ENCODE measurements around the gene GTPBP1. TPM values are rescaled to one million over a fixed set of nuclear protein-coding genes. Genes with fewer than 3 reads are reported as not detected.

GTPBP1 gene
- total and polyA plus RNA-seq, 2 of the 13 experiments (the other 11 are each of a cell fraction or from before 2014, with no cell fraction given), result 22.3 to 27.0 TPM

- TF ChIP-seq ZFP82 (CRISPR knock-in tag; IDR thresholded peaks at IDR 0.05; ENCODE audit: borderline replicate concordance) (no peak), POLR2G (IDR thresholded peaks at IDR 0.05; ENCODE audit: low read depth, low read length) (0 out of 2 replicates have a peak, but pooled peaks have one; percentile 34), GFI1 (CRISPR knock-in tag; IDR thresholded peaks at IDR 0.05; ENCODE audit: borderline replicate concordance) (no peak), FOXJ3 (CRISPR knock-in tag; IDR thresholded peaks at IDR 0.05; ENCODE audit: borderline replicate concordance) (peak; percentile 31; the same call in 1 of the 2 replicates), ZNF550 (CRISPR knock-in tag; IDR thresholded peaks at IDR 0.05; ENCODE audit: borderline replicate concordance) (no peak), SRSF1 (optimal IDR thresholded peaks at IDR 0.05; ENCODE audit: low read depth, low read length) (no peak), KDM4B (CRISPR knock-in tag; IDR thresholded peaks at IDR 0.05) (no peak), ZBTB21 (CRISPR knock-in tag; IDR thresholded peaks at IDR 0.05) (no peak; the same call in 1 of the 2 replicates), ZNF574 (CRISPR knock-in tag; IDR thresholded peaks at IDR 0.05) (no peak), ZNF180 (CRISPR knock-in tag; IDR thresholded peaks at IDR 0.05; ENCODE audit: borderline replicate concordance, low read depth) (no peak), ZNF205 (CRISPR knock-in tag; IDR thresholded peaks at IDR 0.05) (no peak), ZNF850 (CRISPR knock-in tag; conservative IDR thresholded peaks at IDR 0.05) (no peak), MLX (CRISPR knock-in tag; IDR thresholded peaks at IDR 0.05) (0 out of 2 replicates have a peak, but pooled peaks have one; percentile 20), MED8 (CRISPR knock-in tag; IDR thresholded peaks at IDR 0.05; ENCODE audit: insufficient replicate concordance) (no peak), ZNF570 (CRISPR knock-in tag; IDR thresholded peaks at IDR 0.05; ENCODE audit: borderline replicate concordance) (no peak), ZNF598 (CRISPR knock-in tag; IDR thresholded peaks at IDR 0.05; ENCODE audit: borderline replicate concordance) (no peak), SIN3B (IDR thresholded peaks at IDR 0.05; ENCODE audit: low read length) (no peak), ZGPAT (CRISPR knock-in tag; IDR thresholded peaks at IDR 0.05) (peak; percentile 50; the same call in 1 of the 2 replicates), ZFAT (CRISPR knock-in tag; conservative IDR thresholded peaks at IDR 0.05) (no peak), PAF1 (CRISPR knock-in tag; IDR thresholded peaks at IDR 0.05) (no peak), ZBTB7B (CRISPR knock-in tag; IDR thresholded peaks at IDR 0.05) (no peak), FOXO1 (CRISPR knock-in tag; IDR thresholded peaks at IDR 0.05) (peak; percentile 81), NFIB (CRISPR knock-in tag; IDR thresholded peaks at IDR 0.05; ENCODE audit: borderline replicate concordance) (no peak), NFE2L1 (CRISPR knock-in tag; IDR thresholded peaks at IDR 0.05; ENCODE audit: borderline replicate concordance) (no peak), FOXA1 (IDR thresholded peaks at IDR 0.05) (no peak), FOXA1 (CRISPR knock-in tag; IDR thresholded peaks at IDR 0.05) (peak; percentile 86), FOXM1 (CRISPR knock-in tag; IDR thresholded peaks at IDR 0.05) (no peak), CEBPB (IDR thresholded peaks at IDR 0.05; ENCODE audit: borderline replicate concordance, low read depth, low read length) (peak; percentile 62; the same call in 1 of the 2 replicates), CC2D1A (CRISPR knock-in tag; IDR thresholded peaks at IDR 0.05) (no peak), ZMYM4 (CRISPR knock-in tag; IDR thresholded peaks at IDR 0.05) (no peak)
Measured at GRCh38 chr22:38707346-38707745, 1.6 kb downstream of the GTPBP1 start (continued).
